Neural cell (in vitro differentiated cells): Measurements from ENCODE around the gene UBA5. TPM values are rescaled to one million over a fixed set of nuclear protein-coding genes. Genes with fewer than 3 reads are reported as not detected.

Source experiments
- H2AFZ ChIP-seq: fragments of 200-600, 300-800 bp; sonication (generic), shearing (Covaris generic); 2 replicates; pipeline ENCODE4 v1.6.0; 2014; ENCODE audit warnings: low read depth, mild to moderate bottlenecking, antibody characterized with exemption, low read length, moderate library complexity
- H3F3A ChIP-seq: fragments of 200-600 bp; shearing (Covaris generic); 2 replicates; pipeline ENCODE4 v1.6.1; 2016; ENCODE audit warnings: mild to moderate bottlenecking, moderate library complexity, mixed read lengths, antibody characterized with exemption, low read length; ENCODE audit not compliant: insufficient read depth, poor library complexity, severe bottlenecking
- H3K27ac ChIP-seq: fragments of 200-600, 300-800 bp; sonication (generic), shearing (Covaris generic); 2 replicates; pipeline ENCODE4 v1.5.1; 2014; ENCODE audit warnings: mild to moderate bottlenecking, low read length, moderate library complexity
- H3K27me3 ChIP-seq: fragments of 300-800, 200-600 bp; sonication (generic), shearing (Covaris generic); 2 replicates; pipeline ENCODE4 v1.6.0; 2014; ENCODE audit warnings: mild to moderate bottlenecking, low read depth, low read length, moderate library complexity; ENCODE audit not compliant: insufficient read depth
- H3K36me3 ChIP-seq: fragments of 300-800, 200-600 bp; sonication (generic), shearing (Covaris generic); 2 replicates; pipeline ENCODE4 v1.5.1; 2014; ENCODE audit warnings: mild to moderate bottlenecking, antibody characterized with exemption, low read length, moderate library complexity; ENCODE audit not compliant: insufficient read depth
- H3K4me2 ChIP-seq: fragments of 300-800, 200-600 bp; sonication (generic), shearing (Covaris generic); 2 replicates; pipeline ENCODE4 v1.6.0; 2014; ENCODE audit warnings: mild to moderate bottlenecking, low read length
- H3K4me3 ChIP-seq: fragments of 300-800, 200-600 bp; sonication (generic), shearing (Covaris generic); 2 replicates; pipeline ENCODE4 v1.5.1; 2014; ENCODE audit warnings: mild to moderate bottlenecking, low read length, moderate library complexity
- H3K79me2 ChIP-seq: fragments of 200-600 bp; shearing (Covaris generic); replicated peaks from 2 replicates; pipeline ENCODE4 v1.6.0; 2014; ENCODE audit warnings: mild to moderate bottlenecking, low read length, moderate library complexity; ENCODE audit not compliant: insufficient read depth
- H3K9ac ChIP-seq: fragments of 300-800, 200-600 bp; sonication (generic), shearing (Covaris generic); 2 replicates; pipeline ENCODE4 v1.6.1; 2016; ENCODE audit warnings: mild to moderate bottlenecking, low read length, mixed read lengths
- H3K9me2 ChIP-seq: fragments of 200-600 bp; shearing (Covaris generic); 2 replicates; pipeline ENCODE4 v1.6.1; 2016; ENCODE audit warnings: mild to moderate bottlenecking, low read length, mixed read lengths; ENCODE audit not compliant: insufficient read depth
- H3K9me3 ChIP-seq: fragments of 200-600, 300-800 bp; sonication (generic), shearing (Covaris generic); 2 replicates; pipeline ENCODE4 v1.6.1; 2016; ENCODE audit warnings: mild to moderate bottlenecking, mixed run types, low read length, moderate library complexity, mixed read lengths
- H4K20me1 ChIP-seq: fragments of 200-600 bp; shearing (Covaris generic); 2 replicates; pipeline ENCODE4 v1.6.1; 2016; ENCODE audit warnings: mild to moderate bottlenecking, mixed run types; ENCODE audit not compliant: insufficient read depth
- CTCF ChIP-seq: fragments of 450-650 bp; IDR thresholded peaks from 2 replicates; pipeline ENCODE4 v1.5.1; 2014; ENCODE audit warnings: antibody characterized with exemption, mild to moderate bottlenecking, moderate library complexity; ENCODE audit not compliant: poor library complexity, severe bottlenecking
- EP300 ChIP-seq: fragments of 450-650 bp; conservative IDR thresholded peaks from 2 replicates; pipeline ENCODE4 v1.6.1; 2014; ENCODE audit warnings: antibody characterized with exemption, mild to moderate bottlenecking, moderate library complexity; ENCODE audit not compliant: poor library complexity, severe bottlenecking
- EZH2 ChIP-seq: fragments of 200-600, 300-800 bp; shearing (Covaris generic), sonication (generic); IDR thresholded peaks from 2 replicates; pipeline ENCODE4 v1.6.1; 2014; ENCODE audit warnings: antibody characterized with exemption, low read length, borderline replicate concordance, mild to moderate bottlenecking; ENCODE audit not compliant: insufficient read depth, poor library complexity, severe bottlenecking
- MXI1 ChIP-seq: fragments of 450-650 bp; conservative IDR thresholded peaks from 2 replicates; pipeline ENCODE4 v1.6.1; 2014; ENCODE audit warnings: antibody characterized with exemption, mild to moderate bottlenecking; ENCODE audit not compliant: poor library complexity, severe bottlenecking
- POLR2AphosphoS5 ChIP-seq: IDR thresholded peaks from 2 replicates; pipeline ENCODE4 v1.6.1; 2012
- RAD21 ChIP-seq: fragments of 450-650 bp; conservative IDR thresholded peaks from 2 replicates; pipeline ENCODE4 v1.6.1; 2014; ENCODE audit warnings: antibody characterized with exemption, mild to moderate bottlenecking, moderate library complexity
- REST ChIP-seq: IDR thresholded peaks from 2 replicates; pipeline ENCODE4 v1.6.1; 2012; ENCODE audit warnings: borderline replicate concordance
- SMC3 ChIP-seq: fragments of 450-650 bp; conservative IDR thresholded peaks from 2 replicates; pipeline ENCODE4 v1.6.1; 2014; ENCODE audit warnings: antibody characterized with exemption, mild to moderate bottlenecking, moderate library complexity; ENCODE audit not compliant: poor library complexity
- TAF1 ChIP-seq: IDR thresholded peaks from 2 replicates; pipeline ENCODE4 v1.6.1; 2012; ENCODE audit warnings: low read depth
- polyA plus RNA-seq: library from polyadenylated mRNA; depleted of rRNA; stranded (reverse); fragments of >200 nt; gene quantifications from 2 replicates; pipeline ENCODE4 v1.2.3, GENCODE V29; 2014

UBA5 gene
- polyA plus RNA-seq, 1 donor from 2014 or later, result 77.8 TPM

GRCh38 chr3:132669256-132669777 lies 9.2 kb downstream of the UBA5 start:
- Histone ChIP-seq H2AFZ (no peak overlapping the region), H3K36me3 (no peaks in the 10 kb centered on the region), H3K9ac (no peak overlapping the region), H3K27me3 (no peaks in the 10 kb centered on the region), H3K4me2 (no peak overlapping the region), H3K79me2 (peaks cover 5% of the 10 kb centered on the region), H4K20me1 (no peaks in the 10 kb centered on the region), H3K9me3 (no peaks in the 10 kb centered on the region), H3K9me2 (no peaks in the 10 kb centered on the region), H3K4me3 (no peak overlapping the region), H3K27ac (no peak overlapping the region), H3F3A (no peaks in the 10 kb centered on the region)
- TF ChIP-seq SMC3, result no peak
- no peak for TF ChIP-seq MXI1
- no peak for TF ChIP-seq EZH2
- no peak for TF ChIP-seq TAF1
- no peak for TF ChIP-seq RAD21
- TF ChIP-seq REST, result no peak
- no peak for TF ChIP-seq POLR2AphosphoS5
- TF ChIP-seq EP300, result no peak
- no peak for TF ChIP-seq CTCF

- Histone ChIP-seq H4K20me1 (no peaks in the 10 kb centered on the region), H2AFZ (no peak overlapping the region), H3K9me3 (no peaks in the 10 kb centered on the region), H3K4me3 (no peak overlapping the region), H3K36me3 (peaks cover 6% of the 10 kb centered on the region), H3K27ac (no peak overlapping the region), H3K9ac (no peak overlapping the region), H3K9me2 (no peaks in the 10 kb centered on the region), H3K79me2 (no peaks in the 10 kb centered on the region), H3K27me3 (no peaks in the 10 kb centered on the region), H3F3A (no peaks in the 10 kb centered on the region), H3K4me2 (no peak overlapping the region)
- no peak for TF ChIP-seq POLR2AphosphoS5
- no peak for TF ChIP-seq RAD21
- no peak for TF ChIP-seq EP300
- TF ChIP-seq MXI1, result no peak
- no peak for TF ChIP-seq SMC3
- TF ChIP-seq TAF1, result no peak
- TF ChIP-seq CTCF, result no peak
- TF ChIP-seq REST, result no peak
- no peak for TF ChIP-seq EZH2
These were observed 15.3 kb downstream of the UBA5 start for GRCh38 chr3:132675408-132675807.
